Measurements from ENCODE around the gene MBD5. TPM values are rescaled to one million over a fixed set of nuclear protein-coding genes. Genes with fewer than 3 reads are reported as not detected.

Gene MBD5
- total and polyA plus RNA-seq, 2 of the 4 experiments (the other 2 are of a cell fraction): 9.8 to 14.2 TPM

- Histone ChIP-seq H3K9me3 (ENCODE audit: control insufficient read depth, insufficient read depth, low read length) (no peaks in the 10 kb centered on the region), H3K9me1 (ENCODE audit: insufficient read depth, low read length) (no peaks in the 10 kb centered on the region), H3K9ac (ENCODE audit: low read depth, low read length) (no peak overlapping the region), H2AK9ac (replicated peaks; ENCODE audit: low read depth, low read length, poor library complexity) (no peak overlapping the region), H2BK20ac (ENCODE audit: low read depth, low read length) (no peak overlapping the region), H4K20me1 (ENCODE audit: insufficient read depth, low read length) (no peaks in the 10 kb centered on the region), H3K56ac (ENCODE audit: extremely low read depth, insufficient read depth, low read length) (no peak overlapping the region), H2AK5ac (ENCODE audit: low read depth, low read length) (no peak overlapping the region), H3K27ac (ENCODE audit: insufficient read depth, low read length) (no peak overlapping the region), H4K5ac (ENCODE audit: low read depth, low read length) (no peak overlapping the region), H2BK120ac (ENCODE audit: low read depth, low read length) (no peak overlapping the region), H3K4ac (ENCODE audit: low read depth, low read length) (no peak overlapping the region), H3K27me3 (ENCODE audit: control insufficient read depth, insufficient read depth, low read length) (no peaks in the 10 kb centered on the region), H3K4me3 (ENCODE audit: insufficient read depth, low read depth, low read length) (no peak overlapping the region), H3K4me1 (ENCODE audit: control insufficient read depth, insufficient read depth, low read length) (no peaks in the 10 kb centered on the region), H3K4me2 (ENCODE audit: low read depth, low read length) (no peak overlapping the region), H3K79me1 (ENCODE audit: low read depth in 1 of 2, low read length in 2 of 2) (no peaks in the 10 kb centered on the region), H3K14ac (replicated peaks; ENCODE audit: low read depth, low read length) (no peak overlapping the region), H2BK5ac (ENCODE audit: low read depth, low read length, poor library complexity, severe bottlenecking) (no peak overlapping the region), H3K18ac (ENCODE audit: low read depth, low read length) (no peak overlapping the region), H3K23ac (ENCODE audit: low read depth, low read length) (no peak overlapping the region), H2AFZ (replicated peaks; ENCODE audit: low read length, poor library complexity) (no peak overlapping the region), H4K8ac (ENCODE audit: low read depth in 2 of 2, low read length in 2 of 2) (no peak overlapping the region), H2BK15ac (ENCODE audit: low read depth, low read length) (no peak overlapping the region), H3K36me3 (ENCODE audit: control insufficient read depth, insufficient read depth, low read length) (0 out of 2 replicates have a peak, but pooled peaks cover 1% of the 10 kb centered on the region), H4K91ac (ENCODE audit: insufficient read depth, low read depth, low read length) (no peak overlapping the region)
- dilution Hi-C loops (cut with HindIII; ENCODE audit: low sequenced_read_pairs, unreplicated experiment): no loop called here
- BruUV-seq (replicated peaks): no TSS peak
- no peak for DNase-seq
- TF ChIP-seq CTCF (conservative IDR thresholded peaks at IDR 0.05; ENCODE audit: low read depth, low read length): no peak
- TF ChIP-seq MXI1 (IDR thresholded peaks at IDR 0.05; ENCODE audit: borderline replicate concordance, low read depth, low read length): no peak
- TF ChIP-seq MAFK (IDR thresholded peaks at IDR 0.05; ENCODE audit: low read depth, low read length): peak; percentile 86
- CTCF ChIA-PET: interaction anchor here (0.8 kb wide), 1 partner anchor 42 kb away, joined by 3 read pairs; no protein-coding TSS in a partner anchor
- intact Hi-C loops (cut with micrococcal nuclease): loop anchor here (5.0 kb wide), 1 partner anchor 480 kb away; no protein-coding TSS in a partner anchor
- in situ Hi-C loops (cut with MboI; ENCODE audit: low sequenced_read_pairs): loop anchor here (5.0 kb wide), 1 partner anchor 520 kb away; no protein-coding TSS in a partner anchor
- no peak for ATAC-seq (ENCODE audit: low read depth)
- POLR2A ChIA-PET (ENCODE audit: unreplicated experiment): no interaction called here
- 100% methylated on average over 1 of the region's 3 CpGs; no CpG with 5 or more reads in 1 of the 2 experiments for WGBS, 2 experiments (ENCODE audit: extremely low coverage in 2 of 2, insufficient read length in 1 of 2)
These were observed 491.0 kb downstream of the MBD5 start for GRCh38 chr2:148511883-148512282.

Data from IMR-90 (cell line).